Prostate gland (tissue), 2 donors: ENCODE measurements around the gene ALDH3B1. TPM values are rescaled to one million over a fixed set of nuclear protein-coding genes. Genes with fewer than 3 reads are reported as not detected.

Experiments
- DNase-seq: peaks from one replicate; pipeline ENCODE4 v3.0.0-alpha.2; 2019; ENCODE audit warnings: low spot score
- H3K27ac ChIP-seq, 2 donors: fragments of 200-600 bp; sonication (generic); 2 replicates each; pipeline ENCODE4 v1.5.1; 2017 to 2019
- H3K27me3 ChIP-seq: fragments of 200-600 bp; sonication (generic); replicated peaks from 2 replicates; pipeline ENCODE4 v1.5.1; 2019; ENCODE audit not compliant: insufficient read depth
- H3K36me3 ChIP-seq, 2 donors: fragments of 200-600 bp; sonication (generic); 1 replicate in 1 of 2; 2 replicates in 1 of 2; pipeline versions ENCODE4 v1.5.1 to v1.8.1; 2017 to 2019
- H3K4me1 ChIP-seq: fragments of 200-600 bp; sonication (generic); replicated peaks from 2 replicates; pipeline ENCODE4 v1.5.1; 2019
- H3K4me3 ChIP-seq, 2 donors: fragments of 200-600 bp; sonication (generic); 2 replicates each; pipeline ENCODE4 v1.5.1; 2017 to 2019
- H3K9me3 ChIP-seq: fragments of 200-600 bp; sonication (generic); 2 replicates; pipeline ENCODE4 v1.5.1; 2017
- POLR2A ChIP-seq: fragments of 450-650 bp; IDR thresholded peaks from one replicate; pipeline ENCODE4 v1.6.1; 2016; ENCODE audit warnings: antibody characterized with exemption, mild to moderate bottlenecking
- POLR2AphosphoS5 ChIP-seq: sonication (generic); formaldehyde crosslinking; IDR thresholded peaks from one replicate; pipeline ENCODE4 v1.6.1; 2017; ENCODE audit warnings: antibody characterized with exemption
- WGBS: methylation state at CpG from one replicate; pipeline ENCODE4 v1.1.5; 2018; 5-methylcytosine and 5-hydroxymethylcytosine counted together
- intact Hi-C: fragments of 100-400 bp; cut with DNase I; formaldehyde crosslinking; loops from one replicate; pipeline ENCODE4 v1.14.2; 2022
- total RNA-seq, 2 donors: library from RNA; depleted of rRNA; stranded (reverse); fragments of >200 nt; gene quantifications; one replicate each; pipeline ENCODE4 v1.1.0, GENCODE V29; 2016
- TF ChIP-seq, protein P1 (sequence below), 4 experiments: fragments of 200-600 bp in 2 of 4; fragments of 450-650 bp in 2 of 4; sonication (generic) in 2 of 4; IDR thresholded peaks; 1 replicate in 3 of 4; 2 replicates in 1 of 4; pipeline ENCODE4 v1.5.1; 2016 to 2019; ENCODE audit warnings: antibody characterized with exemption in 4 of 4, mild to moderate bottlenecking in 2 of 4, moderate library complexity in 2 of 4

ALDH3B1 gene
- total RNA-seq, 2 donors from 2014 or later, result 7.2 to 7.9 TPM

DNA sequence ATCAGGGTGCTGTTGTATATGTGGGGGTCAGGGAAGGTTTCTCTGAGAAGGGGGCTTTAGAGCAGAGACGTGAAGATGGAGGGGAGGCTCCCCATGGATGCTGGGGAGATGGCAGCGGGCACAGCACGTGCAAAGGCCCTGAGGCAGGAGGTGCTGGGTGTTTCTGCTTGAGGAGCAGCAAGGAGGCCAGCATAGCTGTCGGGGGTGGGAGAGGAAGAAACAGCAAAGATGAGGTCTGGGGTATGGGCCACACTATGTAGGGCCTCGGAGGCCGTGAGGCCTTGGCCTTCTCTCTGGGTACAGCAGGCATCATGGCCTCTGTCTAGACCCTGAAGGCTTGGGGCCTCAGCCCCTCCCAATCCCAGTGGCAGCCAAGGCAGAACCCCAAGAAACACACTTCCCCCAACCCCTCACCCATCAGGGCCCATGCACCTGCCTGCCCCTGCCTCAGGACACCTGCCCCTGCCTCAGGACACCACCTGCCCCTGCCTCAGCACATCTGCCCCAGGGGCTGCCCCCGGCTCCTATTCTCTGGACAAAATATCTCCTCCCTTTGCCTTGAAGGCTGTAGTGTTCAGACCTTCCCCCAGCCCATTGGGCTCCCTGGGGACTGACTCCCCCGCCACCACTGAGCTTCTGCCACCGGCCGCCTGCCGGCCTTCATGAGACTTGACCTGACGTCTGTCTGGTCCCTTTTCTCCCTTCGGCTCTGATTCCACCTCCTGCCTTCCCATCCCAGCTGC lies 6.2 kb downstream of the ALDH3B1 start:
- Histone ChIP-seq H3K9me3 (no peaks in the 10 kb centered on the region), H3K4me3 (no peak overlapping the region), H3K4me1 (no peaks in the 10 kb centered on the region), H3K27ac (no peak overlapping the region), H3K36me3 (no peaks in the 10 kb centered on the region), H3K27me3 (no peaks in the 10 kb centered on the region)
- intact Hi-C loops, result no loop called here
- no peak for DNase-seq
- 70% methylated on average over 13 of the region's 13 CpGs for WGBS
- TF ChIP-seq, protein P1, sequence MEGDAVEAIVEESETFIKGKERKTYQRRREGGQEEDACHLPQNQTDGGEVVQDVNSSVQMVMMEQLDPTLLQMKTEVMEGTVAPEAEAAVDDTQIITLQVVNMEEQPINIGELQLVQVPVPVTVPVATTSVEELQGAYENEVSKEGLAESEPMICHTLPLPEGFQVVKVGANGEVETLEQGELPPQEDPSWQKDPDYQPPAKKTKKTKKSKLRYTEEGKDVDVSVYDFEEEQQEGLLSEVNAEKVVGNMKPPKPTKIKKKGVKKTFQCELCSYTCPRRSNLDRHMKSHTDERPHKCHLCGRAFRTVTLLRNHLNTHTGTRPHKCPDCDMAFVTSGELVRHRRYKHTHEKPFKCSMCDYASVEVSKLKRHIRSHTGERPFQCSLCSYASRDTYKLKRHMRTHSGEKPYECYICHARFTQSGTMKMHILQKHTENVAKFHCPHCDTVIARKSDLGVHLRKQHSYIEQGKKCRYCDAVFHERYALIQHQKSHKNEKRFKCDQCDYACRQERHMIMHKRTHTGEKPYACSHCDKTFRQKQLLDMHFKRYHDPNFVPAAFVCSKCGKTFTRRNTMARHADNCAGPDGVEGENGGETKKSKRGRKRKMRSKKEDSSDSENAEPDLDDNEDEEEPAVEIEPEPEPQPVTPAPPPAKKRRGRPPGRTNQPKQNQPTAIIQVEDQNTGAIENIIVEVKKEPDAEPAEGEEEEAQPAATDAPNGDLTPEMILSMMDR (IDR thresholded peaks at IDR 0.05), result no peak
- TF ChIP-seq POLR2AphosphoS5, result no peak
- no peak for TF ChIP-seq POLR2A

DNA sequence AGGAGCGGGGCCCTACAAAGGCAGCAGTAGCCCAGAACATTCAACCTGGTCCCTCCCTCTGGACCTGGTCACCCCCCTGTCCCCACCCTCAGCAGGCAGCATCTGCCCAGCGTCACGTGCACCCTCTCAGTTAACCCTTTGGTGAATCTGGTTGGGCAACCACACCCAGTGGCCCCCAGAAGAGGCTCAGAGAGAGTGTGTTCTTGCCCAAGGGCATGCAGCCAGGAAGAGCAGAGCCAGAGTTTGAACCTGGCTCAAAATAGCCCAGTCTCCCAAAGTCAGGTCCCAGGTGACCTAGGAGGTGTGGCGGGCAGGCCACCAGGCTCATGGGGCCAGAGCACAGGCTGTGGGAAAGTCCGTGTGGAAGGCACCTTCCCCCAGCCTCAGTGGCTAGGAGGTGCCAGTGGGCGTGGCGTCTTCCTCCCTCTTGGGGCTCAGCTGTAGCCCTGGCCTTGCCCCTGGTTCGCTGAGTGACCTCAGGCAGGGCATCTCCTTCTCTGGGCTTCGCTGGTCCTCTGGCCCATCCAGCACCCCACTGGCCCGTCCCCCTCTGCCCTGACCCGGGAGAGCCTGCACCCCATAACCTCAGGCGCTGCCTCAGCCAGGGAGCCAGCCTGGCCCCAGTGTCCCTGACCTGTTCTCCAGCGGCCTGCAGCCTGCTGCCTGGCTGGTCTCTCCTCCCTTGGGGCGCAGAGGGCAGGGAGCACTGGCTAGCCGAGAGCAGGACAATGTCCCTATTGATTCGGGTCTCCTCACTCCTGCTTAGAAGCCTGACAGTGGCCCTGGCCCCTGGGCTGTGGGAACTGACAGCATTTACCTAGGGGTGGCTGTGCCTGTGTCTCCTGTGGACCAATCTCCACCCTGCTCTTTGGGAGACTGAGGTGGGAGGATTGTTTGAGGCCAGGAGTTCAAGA lies 7.0 kb downstream of the ALDH3B1 start:
- no peaks in the 10 kb centered on the region for H3K36me3 ChIP-seq
- H3K27ac ChIP-seq, result no peak overlapping the region
- TF ChIP-seq POLR2A (no peak), POLR2AphosphoS5 (no peak)
- TF ChIP-seq, protein P1 (IDR thresholded peaks at IDR 0.05), result no peak
- no peaks in the 10 kb centered on the region for H3K27me3 ChIP-seq
- no peaks in the 10 kb centered on the region for H3K4me1 ChIP-seq
- DNase-seq, result no peak
- no peaks in the 10 kb centered on the region for H3K9me3 ChIP-seq
- 69% methylated on average over 16 of the region's 16 CpGs for WGBS
- no peak overlapping the region for H3K4me3 ChIP-seq
- intact Hi-C loops, result no loop called here

DNA sequence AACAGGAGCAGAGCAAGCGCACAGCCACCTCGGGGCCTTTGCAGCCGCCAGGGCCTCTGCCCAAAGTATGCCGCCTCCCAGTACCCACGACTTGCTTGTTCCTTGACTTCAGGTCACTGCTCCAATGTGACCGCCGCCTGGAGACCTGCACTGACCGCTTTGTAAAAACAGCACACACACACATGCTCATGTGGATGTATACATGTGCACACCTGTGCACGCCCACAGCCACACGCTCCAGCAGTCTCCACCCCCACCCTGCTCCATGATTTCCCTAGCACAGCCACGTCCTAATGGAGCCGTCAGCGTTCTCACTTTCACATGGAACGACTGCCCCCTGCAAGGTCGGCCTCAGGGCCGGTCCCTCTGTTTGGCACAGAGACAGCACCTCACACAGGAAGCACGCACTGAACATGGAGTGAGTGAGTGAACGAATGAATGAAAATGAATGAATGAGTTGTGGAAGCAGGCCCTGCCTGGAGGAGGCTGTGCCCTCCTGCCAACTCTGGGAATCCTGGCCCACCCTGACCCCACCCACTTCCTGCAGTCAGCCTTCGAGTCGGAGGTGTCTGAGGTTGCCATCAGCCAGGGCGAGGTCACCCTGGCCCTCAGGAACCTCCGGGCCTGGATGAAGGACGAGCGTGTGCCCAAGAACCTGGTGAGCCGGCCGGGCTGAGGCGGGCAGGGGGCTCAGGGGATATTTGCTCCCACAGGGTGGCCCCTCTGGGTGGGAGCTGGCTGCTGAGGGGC lies 8.0 kb downstream of the ALDH3B1 start:
- H3K9me3 ChIP-seq, result no peaks in the 10 kb centered on the region
- DNase-seq, result no peak
- 83% methylated on average over 26 of the region's 27 CpGs for WGBS
- H3K36me3 ChIP-seq, result no peaks in the 10 kb centered on the region
- TF ChIP-seq, protein P1 (IDR thresholded peaks at IDR 0.05), result no peak
- no peak for TF ChIP-seq POLR2A
- no peak for TF ChIP-seq POLR2AphosphoS5
- intact Hi-C loops, result no loop called here
- no peak overlapping the region for H3K27ac ChIP-seq
- no peaks in the 10 kb centered on the region for H3K4me1 ChIP-seq
- H3K4me3 ChIP-seq, result no peak overlapping the region
- no peaks in the 10 kb centered on the region for H3K27me3 ChIP-seq

DNA sequence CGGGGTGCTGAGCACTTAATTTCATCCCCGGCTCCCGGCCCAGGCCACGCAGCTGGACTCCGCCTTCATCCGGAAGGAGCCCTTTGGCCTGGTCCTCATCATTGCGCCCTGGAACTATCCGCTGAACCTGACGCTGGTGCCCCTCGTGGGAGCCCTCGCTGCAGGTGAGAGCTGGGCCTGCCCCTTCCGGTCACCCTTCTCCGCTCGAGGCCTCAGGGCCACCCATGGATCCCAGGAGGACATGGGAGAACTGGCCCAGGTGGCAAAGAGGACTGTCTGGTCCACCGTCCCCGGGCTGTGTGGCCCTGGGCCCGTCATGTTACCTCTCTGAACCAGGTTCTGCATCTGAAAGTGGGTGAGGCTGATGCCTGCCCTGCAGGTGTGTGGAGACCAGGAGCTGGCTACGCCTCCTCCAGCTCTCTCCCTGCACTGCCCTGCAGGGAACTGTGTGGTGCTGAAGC lies 8.6 kb downstream of the ALDH3B1 start:
- no peaks in the 10 kb centered on the region for H3K36me3 ChIP-seq
- TF ChIP-seq POLR2AphosphoS5 (no peak), POLR2A (no peak)
- TF ChIP-seq, protein P1 (IDR thresholded peaks at IDR 0.05), result no peak
- H3K27ac ChIP-seq, result no peak overlapping the region
- no peak for DNase-seq
- H3K27me3 ChIP-seq, result no peaks in the 10 kb centered on the region
- 97% methylated on average over 17 of the region's 18 CpGs for WGBS
- H3K4me3 ChIP-seq, result no peak overlapping the region
- intact Hi-C loops, result no loop called here
- H3K4me1 ChIP-seq, result no peaks in the 10 kb centered on the region
- H3K9me3 ChIP-seq, result no peaks in the 10 kb centered on the region
